ENCODE results near the gene IL17RD. TPM values are rescaled to one million over a fixed set of nuclear protein-coding genes. Genes with fewer than 3 reads are reported as not detected.

IL17RD gene
- total RNA-seq, 2 donors from 2014 or later = 3.1 to 7.9 TPM

DNA sequence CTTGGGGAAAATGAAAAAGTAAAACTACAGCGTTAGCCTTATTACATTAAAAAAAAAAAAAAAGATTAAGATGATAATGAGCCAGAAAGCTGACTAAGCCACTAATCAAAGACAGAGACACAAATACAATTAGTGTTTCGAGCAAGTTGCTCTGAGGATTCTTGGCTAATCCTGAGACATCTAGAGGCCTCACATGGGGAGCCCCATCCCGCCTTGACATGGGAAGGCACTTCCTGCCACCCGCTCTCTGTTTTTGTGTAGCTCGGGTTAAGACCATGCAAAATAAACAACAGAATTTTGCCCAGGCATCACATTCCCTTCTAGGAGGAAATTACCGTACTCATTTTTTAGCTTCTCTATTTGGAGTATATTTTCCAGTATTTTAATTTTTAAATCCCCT lies 19.4 kb upstream of the IL17RD start:
- H3K27me3 ChIP-seq (replicated peaks; ENCODE audit: insufficient read depth) = no peaks in the 10 kb centered on the region
- no peak overlapping the region for H3K27ac ChIP-seq
- H3K36me3 ChIP-seq = no peaks in the 10 kb centered on the region
- DNase-seq (ENCODE audit: low spot score) (no peak), ATAC-seq (ENCODE audit: insufficient number of reproducible peaks, low FRiP score, low read depth) (no peak)
- H3K9me3 ChIP-seq = no peaks in the 10 kb centered on the region
- no peaks in the 10 kb centered on the region for H3K4me1 ChIP-seq (ENCODE audit: control insufficient read depth in 1 of 2, low read depth in 2 of 2)
- no peak overlapping the region for H3K4me3 ChIP-seq
- TF ChIP-seq, protein P1, sequence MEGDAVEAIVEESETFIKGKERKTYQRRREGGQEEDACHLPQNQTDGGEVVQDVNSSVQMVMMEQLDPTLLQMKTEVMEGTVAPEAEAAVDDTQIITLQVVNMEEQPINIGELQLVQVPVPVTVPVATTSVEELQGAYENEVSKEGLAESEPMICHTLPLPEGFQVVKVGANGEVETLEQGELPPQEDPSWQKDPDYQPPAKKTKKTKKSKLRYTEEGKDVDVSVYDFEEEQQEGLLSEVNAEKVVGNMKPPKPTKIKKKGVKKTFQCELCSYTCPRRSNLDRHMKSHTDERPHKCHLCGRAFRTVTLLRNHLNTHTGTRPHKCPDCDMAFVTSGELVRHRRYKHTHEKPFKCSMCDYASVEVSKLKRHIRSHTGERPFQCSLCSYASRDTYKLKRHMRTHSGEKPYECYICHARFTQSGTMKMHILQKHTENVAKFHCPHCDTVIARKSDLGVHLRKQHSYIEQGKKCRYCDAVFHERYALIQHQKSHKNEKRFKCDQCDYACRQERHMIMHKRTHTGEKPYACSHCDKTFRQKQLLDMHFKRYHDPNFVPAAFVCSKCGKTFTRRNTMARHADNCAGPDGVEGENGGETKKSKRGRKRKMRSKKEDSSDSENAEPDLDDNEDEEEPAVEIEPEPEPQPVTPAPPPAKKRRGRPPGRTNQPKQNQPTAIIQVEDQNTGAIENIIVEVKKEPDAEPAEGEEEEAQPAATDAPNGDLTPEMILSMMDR (IDR thresholded peaks at IDR 0.05) = no peak

DNA sequence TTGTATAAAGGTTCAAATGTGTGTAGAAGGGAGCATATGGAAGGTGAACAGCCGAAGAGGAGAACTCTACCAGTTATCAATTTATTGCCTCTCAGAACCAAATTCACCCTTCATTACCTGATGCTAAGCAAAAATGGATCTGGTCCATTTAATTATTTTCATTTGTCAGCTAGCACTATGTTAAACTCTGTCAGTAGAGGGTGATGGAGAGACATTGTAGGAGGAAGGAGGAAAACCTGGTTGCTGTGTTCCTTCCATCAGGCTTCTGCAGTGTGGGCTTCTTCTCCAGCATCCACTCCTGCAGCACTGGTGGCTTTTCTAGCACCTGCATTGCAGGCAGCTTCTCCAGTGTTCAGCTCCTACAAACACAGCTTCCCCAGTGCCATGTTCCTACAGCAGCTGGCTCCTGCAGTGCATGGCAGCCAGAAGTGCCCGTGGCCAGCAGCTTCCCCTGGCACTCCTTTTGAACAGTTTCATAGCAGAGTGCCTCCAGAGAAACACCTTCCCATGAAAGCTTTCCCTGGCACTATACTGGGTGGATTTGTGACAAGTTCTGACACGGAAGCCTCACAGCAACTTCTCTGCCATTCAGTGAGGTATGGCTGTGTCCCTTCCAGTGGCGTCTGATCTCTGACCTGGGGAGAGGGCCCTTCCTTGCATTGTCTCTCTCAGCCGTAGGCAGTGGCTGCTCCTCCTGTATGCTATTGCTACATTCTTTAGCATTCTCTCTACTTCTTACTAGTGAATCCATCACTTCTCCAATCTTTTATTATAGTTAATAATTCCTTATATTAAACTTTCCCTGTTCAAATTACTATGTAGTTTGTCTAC lies 14.6 kb upstream of the IL17RD start:
- no peak overlapping the region for H3K27ac ChIP-seq
- TF ChIP-seq, protein P1 (IDR thresholded peaks at IDR 0.05) = no peak
- no peaks in the 10 kb centered on the region for H3K4me1 ChIP-seq (ENCODE audit: control insufficient read depth in 1 of 2, low read depth in 2 of 2)
- no peaks in the 10 kb centered on the region for H3K36me3 ChIP-seq
- ATAC-seq (ENCODE audit: insufficient number of reproducible peaks, low FRiP score, low read depth) (no peak), DNase-seq (ENCODE audit: low spot score) (no peak)
- no peaks in the 10 kb centered on the region for H3K9me3 ChIP-seq
- no peaks in the 10 kb centered on the region for H3K27me3 ChIP-seq (replicated peaks; ENCODE audit: insufficient read depth)
- no peak overlapping the region for H3K4me3 ChIP-seq

DNA sequence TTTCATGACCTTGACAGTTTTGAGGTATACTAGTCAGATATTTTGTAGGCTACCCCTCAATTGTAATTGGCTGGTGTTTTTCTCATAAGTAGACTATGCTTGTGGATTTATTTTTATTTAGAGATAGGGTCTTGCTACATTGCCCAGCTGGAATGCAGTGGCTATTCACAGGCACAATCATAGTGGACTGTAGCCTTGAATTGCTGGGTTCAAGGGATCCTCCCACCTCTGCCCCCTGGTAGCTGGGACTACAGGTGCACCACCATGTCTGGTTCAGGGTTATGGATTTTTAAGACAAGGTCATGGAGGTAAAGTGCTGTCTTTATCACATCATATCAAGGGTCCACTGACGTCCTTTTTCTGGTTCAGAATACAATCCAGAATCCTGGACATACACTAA lies 10.9 kb upstream of the IL17RD start:
- ATAC-seq (ENCODE audit: insufficient number of reproducible peaks, low FRiP score, low read depth) (no peak), DNase-seq (ENCODE audit: low spot score) (no peak)
- TF ChIP-seq, protein P1 (IDR thresholded peaks at IDR 0.05) = no peak
- Histone ChIP-seq H3K27ac (no peak overlapping the region), H3K4me3 (no peak overlapping the region), H3K27me3 (replicated peaks; ENCODE audit: insufficient read depth) (no peaks in the 10 kb centered on the region), H3K36me3 (no peaks in the 10 kb centered on the region), H3K4me1 (ENCODE audit: control insufficient read depth in 1 of 2, low read depth in 2 of 2) (no peaks in the 10 kb centered on the region), H3K9me3 (no peaks in the 10 kb centered on the region)

DNA sequence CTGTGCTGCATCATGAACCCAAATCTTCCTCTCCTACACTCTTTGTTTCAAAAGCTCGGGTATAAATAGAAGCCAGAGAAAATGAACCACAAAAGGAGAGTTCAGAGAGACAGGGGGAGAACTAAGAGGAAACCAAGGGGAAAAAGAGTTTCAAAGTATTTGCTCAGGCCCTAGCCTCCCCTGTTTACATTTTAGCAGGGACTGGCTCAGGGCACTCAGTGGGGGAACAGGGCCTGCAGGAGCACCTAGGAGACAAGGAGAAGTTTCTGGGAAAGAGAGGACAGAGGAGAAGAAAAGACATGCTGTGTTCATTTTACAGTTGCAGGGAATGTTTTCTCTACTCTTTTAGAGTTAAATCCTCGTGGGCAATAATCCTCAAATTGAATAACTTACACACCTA lies 8.5 kb upstream of the IL17RD start:
- Histone ChIP-seq H3K9me3 (no peaks in the 10 kb centered on the region), H3K4me3 (no peak overlapping the region), H3K36me3 (no peaks in the 10 kb centered on the region), H3K27me3 (replicated peaks; ENCODE audit: insufficient read depth) (no peaks in the 10 kb centered on the region), H3K27ac (no peak overlapping the region), H3K4me1 (ENCODE audit: control insufficient read depth in 1 of 2, low read depth in 2 of 2) (peaks cover 0 to 12% of the 10 kb centered on the region in 2 donors)
- ATAC-seq (ENCODE audit: insufficient number of reproducible peaks, low FRiP score, low read depth) = no peak
- DNase-seq (ENCODE audit: low spot score) = no peak
- TF ChIP-seq, protein P1 (IDR thresholded peaks at IDR 0.05) = no peak

DNA sequence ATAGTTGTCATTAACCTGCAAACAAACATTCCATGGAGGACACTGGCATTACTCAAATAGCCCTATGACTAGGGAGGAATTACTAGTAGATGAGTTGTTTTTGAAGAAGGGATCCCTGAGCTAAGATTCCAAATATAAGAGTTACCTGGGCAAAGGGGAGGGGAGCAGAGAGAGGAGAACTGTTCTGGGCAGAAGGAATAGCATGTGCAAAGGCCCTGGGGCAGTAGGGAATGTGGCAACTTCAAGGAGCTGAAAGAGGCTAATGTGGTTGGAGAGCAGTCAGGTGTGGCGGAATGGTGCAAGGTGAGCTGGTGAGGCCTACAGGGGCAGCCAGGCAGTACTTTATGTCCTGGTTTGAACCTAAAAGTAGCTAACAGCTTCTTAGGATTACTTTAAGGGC lies 5.8 kb upstream of the IL17RD start:
- TF ChIP-seq, protein P1 (IDR thresholded peaks at IDR 0.05) = no peak
- Histone ChIP-seq H3K36me3 (no peaks in the 10 kb centered on the region), H3K27me3 (replicated peaks; ENCODE audit: insufficient read depth) (no peaks in the 10 kb centered on the region), H3K4me3 (no peak overlapping the region), H3K9me3 (no peaks in the 10 kb centered on the region), H3K4me1 (ENCODE audit: control insufficient read depth in 1 of 2, low read depth in 2 of 2) (peaks cover 0 to 12% of the 10 kb centered on the region in 2 donors), H3K27ac (no peak overlapping the region)
- no peak for DNase-seq (ENCODE audit: low spot score)
- ATAC-seq (ENCODE audit: insufficient number of reproducible peaks, low FRiP score, low read depth) = no peak

Data from thoracic aorta (tissue), 2 donors.